Common myeloid progenitor, CD34-positive (primary cell): ENCODE measurements around the gene ACSBG1.

ENCODE experiments used
- CTCF ChIA-PET: fragments of 350-600 bp; sonication (Branson Sonifier 250); formaldehyde crosslinking; loops from one replicate; lab custom pipeline; 2021; ENCODE audit warnings: antibody characterized with exemption; lab: Charles Lee
- POLR2A ChIA-PET: fragments of 350-600 bp; sonication (Branson Sonifier 250); formaldehyde crosslinking; loops from one replicate; lab custom pipeline; 2021; ENCODE audit warnings: antibody characterized with exemption; lab: Charles Lee
- DNase-seq, 3 donors: peaks; one replicate each; pipeline versions ENCODE4 v3.0.0 to v3.0.0-alpha.2; 2013
- H3K27ac ChIP-seq, 2 experiments: 1 replicate in 1 of 2; 2 replicates in 1 of 2; pipeline ENCODE4 v1.7.0; 2013; ENCODE audit warnings: inconsistent platforms in 2 of 2, low read length in 2 of 2, mild to moderate bottlenecking in 2 of 2, low read depth in 1 of 2, moderate library complexity in 1 of 2; ENCODE audit not compliant: severe bottlenecking in 2 of 2, insufficient read depth in 1 of 2, poor library complexity in 1 of 2
- H3K27me3 ChIP-seq, 5 experiments: replicated peaks in 2 of 5; 1 replicate in 3 of 5; 2 replicates in 2 of 5; pipeline versions ENCODE4 v1.6.1 to v1.7.0; 2013; ENCODE audit warnings: low read length in 4 of 5, mild to moderate bottlenecking in 2 of 5, moderate library complexity in 2 of 5, inconsistent platforms in 1 of 5; ENCODE audit not compliant: insufficient read depth in 5 of 5, control insufficient read depth in 4 of 5
- H3K36me3 ChIP-seq, 4 experiments: 1 replicate in 2 of 4; 2 replicates in 2 of 4; pipeline versions ENCODE4 v1.6.1 to v1.7.0; 2013; ENCODE audit warnings: low read length in 3 of 4, control low read depth in 1 of 4, mild to moderate bottlenecking in 1 of 4; ENCODE audit not compliant: control insufficient read depth in 4 of 4, insufficient read depth in 4 of 4
- H3K4me1 ChIP-seq, 4 experiments: 1 replicate in 3 of 4; 2 replicates in 1 of 4; pipeline versions ENCODE4 v1.6.1 to v1.7.1; 2013; ENCODE audit warnings: low read length in 3 of 4, mild to moderate bottlenecking in 3 of 4, control low read depth in 1 of 4, inconsistent platforms in 1 of 4, moderate library complexity in 1 of 4; ENCODE audit not compliant: control insufficient read depth in 4 of 4, insufficient read depth in 4 of 4; ENCODE audit errors: control extremely low read depth in 1 of 4
- H3K4me3 ChIP-seq, 7 experiments: 1 replicate in 4 of 7; 2 replicates in 3 of 7; pipeline versions ENCODE4 v1.5.1 to v1.7.0; 2013; ENCODE audit warnings: mild to moderate bottlenecking in 7 of 7, low read length in 6 of 7, moderate library complexity in 6 of 7, inconsistent platforms in 2 of 7, low read depth in 2 of 7, control low read depth in 1 of 7; ENCODE audit not compliant: insufficient read depth in 4 of 7, control insufficient read depth in 1 of 7; ENCODE audit errors: extremely low read depth in 1 of 7
- H3K9me3 ChIP-seq, 5 experiments: 1 replicate in 4 of 5; 2 replicates in 1 of 5; pipeline versions ENCODE4 v1.6.1 to v1.7.1; 2013; ENCODE audit warnings: low read length in 4 of 5, mild to moderate bottlenecking in 2 of 5, inconsistent platforms in 1 of 5, low read depth in 1 of 5, moderate library complexity in 1 of 5; ENCODE audit not compliant: control insufficient read depth in 4 of 5, insufficient read depth in 2 of 5; ENCODE audit errors: control extremely low read depth in 1 of 5
- WGBS: methylation state at CpG from one replicate; pipeline ENCODE4 v1.1.5; 2013; ENCODE audit not compliant: insufficient coverage; 5-methylcytosine and 5-hydroxymethylcytosine counted together

Gene ACSBG1

GRCh38 chr15:78195735-78196201, 38.6 kb downstream of the ACSBG1 start:
- CTCF ChIA-PET: interaction anchor here (0.6 to 6.7 kb wide), 37 partner anchors 9 to 239 kb away, joined by 3 to 66 read pairs (median 4); partner anchors contain the start of genes CIB2 and IDH3A
- Histone ChIP-seq H3K36me3 (no peaks in the 10 kb centered on the region), H3K9me3 (peaks cover 0 to 4% (median 2%) of the 10 kb centered on the region in 5 experiments), H3K27ac (no peak overlapping the region), H3K27me3 (peaks cover 0 to 2% (median 0%) of the 10 kb centered on the region in 5 experiments), H3K4me1 (no peaks in the 10 kb centered on the region), H3K4me3 (no peak overlapping the region)
- POLR2A ChIA-PET: interaction anchor here (1.0 kb wide), 1 partner anchor 53 kb away, joined by 3 read pairs; no protein-coding TSS in a partner anchor
- 31% methylated on average over 4 of the region's 7 CpGs for WGBS
- DNase-seq: peak; percentile 40 to 58 (median 55)

GRCh38 chr15:78194568-78194925, 39.8 kb downstream of the ACSBG1 start:
- POLR2A ChIA-PET: no interaction called here
- no peaks in the 10 kb centered on the region for H3K4me1 ChIP-seq

GRCh38 chr15:78193731-78194567, 40.4 kb downstream of the ACSBG1 start:
- Histone ChIP-seq H3K36me3 (no peaks in the 10 kb centered on the region), H3K4me3 (no peak overlapping the region), H3K27ac (no peak overlapping the region), H3K9me3 (peaks cover 0 to 8% (median 2%) of the 10 kb centered on the region in 5 experiments), H3K4me1 (no peaks in the 10 kb centered on the region), H3K27me3 (peaks cover 0 to 2% (median 0%) of the 10 kb centered on the region in 5 experiments)
- ChIA-PET POLR2A (no interaction called here), CTCF (interaction anchor here (0.6 to 6.7 kb wide), 15 partner anchors 9 to 323 kb away, joined by 3 to 66 read pairs (median 8); partner anchors contain the start of gene CIB2)
- WGBS: over 99% methylated on average over 11 of the region's 15 CpGs
- no peak for DNase-seq

More at GRCh38 chr15:78194568-78194925, 39.8 kb downstream of the ACSBG1 start:
- 96% methylated on average over 15 of the region's 15 CpGs for WGBS
- Histone ChIP-seq H3K9me3 (peaks cover 0 to 8% (median 2%) of the 10 kb centered on the region in 5 experiments), H3K36me3 (no peaks in the 10 kb centered on the region), H3K27me3 (peaks cover 0 to 2% (median 0%) of the 10 kb centered on the region in 5 experiments), H3K4me3 (no peak overlapping the region), H3K27ac (no peak overlapping the region)
- DNase-seq: no peak
- CTCF ChIA-PET: interaction anchor here (0.7 to 6.7 kb wide), 17 partner anchors 10 to 228 kb away, joined by 3 to 66 read pairs (median 8); partner anchors contain the start of gene CIB2

GRCh38 chr15:78192826-78193594, 41.4 kb downstream of the ACSBG1 start:
- WGBS: 100% methylated on average over 6 of the region's 10 CpGs
- CTCF ChIA-PET: interaction anchor here (0.7 to 6.7 kb wide), 7 partner anchors 16 to 85 kb away, joined by 3 to 66 read pairs (median 4); no protein-coding TSS in a partner anchor

GRCh38 chr15:78182821-78183220, 51.5 kb downstream of the ACSBG1 start:
- WGBS: no CpG with 5 or more reads among the region's 4 CpGs
- Histone ChIP-seq H3K4me1 (no peaks in the 10 kb centered on the region), H3K27ac (no peak overlapping the region), H3K4me3 (no peak overlapping the region), H3K36me3 (no peaks in the 10 kb centered on the region), H3K27me3 (no peaks in the 10 kb centered on the region), H3K9me3 (no peaks in the 10 kb centered on the region)
- ChIA-PET POLR2A (no interaction called here), CTCF (interaction anchor here (2.0 kb wide), 1 partner anchor 10 kb away, joined by 4 read pairs; no protein-coding TSS in a partner anchor)
- no peak for DNase-seq

More at GRCh38 chr15:78192826-78193594, 41.4 kb downstream of the ACSBG1 start:
- Histone ChIP-seq H3K9me3 (peaks cover 0 to 8% (median 2%) of the 10 kb centered on the region in 5 experiments), H3K4me3 (no peak overlapping the region), H3K27ac (no peak overlapping the region), H3K4me1 (no peaks in the 10 kb centered on the region), H3K36me3 (no peaks in the 10 kb centered on the region), H3K27me3 (peaks cover 0 to 2% (median 0%) of the 10 kb centered on the region in 5 experiments)
- POLR2A ChIA-PET: interaction anchor here (0.5 kb wide), 1 partner anchor 74 kb away, joined by 4 read pairs; no protein-coding TSS in a partner anchor
- DNase-seq: no peak

GRCh38 chr15:78182336-78182700, 52.0 kb downstream of the ACSBG1 start:
- 98% methylated on average over 4 of the region's 5 CpGs for WGBS
- no peak for DNase-seq
- no peak overlapping the region for H3K4me3 ChIP-seq
- no peaks in the 10 kb centered on the region for H3K9me3 ChIP-seq
- H3K4me1 ChIP-seq: peaks cover 0 to 2% (median 0%) of the 10 kb centered on the region in 4 experiments
- no peak overlapping the region for H3K27ac ChIP-seq
- CTCF ChIA-PET: interaction anchor here (0.7 to 2.0 kb wide), 2 partner anchors 10 to 13 kb away, joined by 3 to 4 read pairs; no protein-coding TSS in a partner anchor
- POLR2A ChIA-PET: no interaction called here
- no peaks in the 10 kb centered on the region for H3K36me3 ChIP-seq
- no peaks in the 10 kb centered on the region for H3K27me3 ChIP-seq
